Uterus (tissue), 2 donors: ENCODE measurements around the gene ATP11A.

Experiments used
- POLR2A ChIP-seq, 2 donors: fragments of 450-650 bp; IDR thresholded peaks; one replicate each; pipeline ENCODE4 v1.6.1; 2016; ENCODE audit warnings: antibody characterized with exemption in 2 of 2, mild to moderate bottlenecking in 1 of 2, moderate library complexity in 1 of 2
- TF ChIP-seq, protein P1 (sequence below), 4 experiments: fragments of 200-600 bp in 2 of 4; fragments of 450-650 bp in 2 of 4; sonication (generic) in 2 of 4; IDR thresholded peaks; one replicate each; pipeline ENCODE4 v1.5.1; 2016 to 2019; ENCODE audit warnings: antibody characterized with exemption in 4 of 4, mild to moderate bottlenecking in 2 of 4, moderate library complexity in 1 of 4

DNA sequence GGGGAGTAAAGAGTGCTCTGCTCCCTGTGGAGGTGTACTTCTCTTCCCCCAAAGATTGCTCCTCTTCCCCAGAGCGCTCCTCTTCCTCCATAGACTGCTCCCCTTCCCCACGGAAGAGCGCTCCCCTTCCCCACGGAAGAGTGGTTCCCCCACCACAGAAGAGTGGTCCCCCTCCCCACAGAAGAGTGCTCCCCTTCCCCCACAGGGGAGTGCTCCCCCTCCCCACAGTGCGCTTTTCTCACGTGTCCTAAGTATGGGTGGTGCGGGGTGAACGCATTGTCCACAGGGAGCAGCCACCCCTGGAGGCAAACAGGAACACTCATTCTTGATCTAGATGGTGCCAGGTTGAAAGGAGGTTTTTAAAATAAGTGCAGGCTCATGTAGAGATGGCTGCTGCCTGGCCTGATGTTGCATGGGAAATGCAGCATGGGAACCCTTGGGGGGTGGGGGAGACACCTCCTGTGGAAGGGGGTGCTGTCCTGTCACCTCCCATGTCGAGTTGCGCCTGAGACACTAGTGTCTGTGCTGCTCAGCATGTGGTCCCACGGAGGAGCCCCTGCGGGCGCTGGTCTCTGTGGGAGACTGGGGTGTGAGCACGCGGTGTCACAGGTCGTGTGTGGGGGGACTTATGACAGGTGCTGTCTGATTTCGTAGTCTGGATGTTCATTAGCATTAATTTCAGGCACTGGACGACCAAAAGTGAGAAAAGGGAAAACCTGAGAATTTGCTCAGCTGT, 52.2 kb downstream of the ATP11A start:
- TF ChIP-seq, protein P1, sequence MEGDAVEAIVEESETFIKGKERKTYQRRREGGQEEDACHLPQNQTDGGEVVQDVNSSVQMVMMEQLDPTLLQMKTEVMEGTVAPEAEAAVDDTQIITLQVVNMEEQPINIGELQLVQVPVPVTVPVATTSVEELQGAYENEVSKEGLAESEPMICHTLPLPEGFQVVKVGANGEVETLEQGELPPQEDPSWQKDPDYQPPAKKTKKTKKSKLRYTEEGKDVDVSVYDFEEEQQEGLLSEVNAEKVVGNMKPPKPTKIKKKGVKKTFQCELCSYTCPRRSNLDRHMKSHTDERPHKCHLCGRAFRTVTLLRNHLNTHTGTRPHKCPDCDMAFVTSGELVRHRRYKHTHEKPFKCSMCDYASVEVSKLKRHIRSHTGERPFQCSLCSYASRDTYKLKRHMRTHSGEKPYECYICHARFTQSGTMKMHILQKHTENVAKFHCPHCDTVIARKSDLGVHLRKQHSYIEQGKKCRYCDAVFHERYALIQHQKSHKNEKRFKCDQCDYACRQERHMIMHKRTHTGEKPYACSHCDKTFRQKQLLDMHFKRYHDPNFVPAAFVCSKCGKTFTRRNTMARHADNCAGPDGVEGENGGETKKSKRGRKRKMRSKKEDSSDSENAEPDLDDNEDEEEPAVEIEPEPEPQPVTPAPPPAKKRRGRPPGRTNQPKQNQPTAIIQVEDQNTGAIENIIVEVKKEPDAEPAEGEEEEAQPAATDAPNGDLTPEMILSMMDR (IDR thresholded peaks at IDR 0.05) = no peak
- TF ChIP-seq POLR2A (IDR thresholded peaks at IDR 0.05) = no peak
